ENCODE measurements around the gene OCRL. TPM values are rescaled to one million over a fixed set of nuclear protein-coding genes. Genes with fewer than 3 reads are reported as not detected.
A peak's percentile ranks its signal among the peaks of the same experiment; 100 is the strongest.

OCRL gene
- total RNA-seq (2014; rRNA removed; shearing (Covaris generic)) (14.5 and 16.5 TPM in 2 replicates), polyA plus RNA-seq (2016; fragmentation: Nextera tagmentation; extraction: Ambion mirVana) (3.9 and 4.2 TPM in 2 replicates)
- long read RNA-seq, partial matches to known transcripts, result 0 of 1 reads
- long read RNA-seq, other reads (novel, unspliced or antisense), result 1 of 1 reads

GRCh38 chrX:129540068-129540653 is at the start of gene OCRL:
TSS of gene OCRL (plus strand) at chrX:129540259. CDS start at chrX:129540440, 181 bp downstream.
- ATAC-seq, result peak; percentile 88
- Histone ChIP-seq H3K27ac (ENCODE audit: low read depth) (no peak within 1 kb of the TSS), H4K20me1 (replicated peaks; ENCODE audit: insufficient read depth) (no peaks in the 10 kb centered on the region), H3K27me3 (ENCODE audit: insufficient read depth) (no peaks in the 10 kb centered on the region), H3K9me2 (ENCODE audit: insufficient read depth) (no peaks in the 10 kb centered on the region), H3K36me3 (ENCODE audit: insufficient read depth) (no peaks in the 10 kb centered on the region), H3K4me3 (peak within 1 kb of the TSS; percentile 67), H3K4me1 (ENCODE audit: insufficient read depth) (peaks cover 4% of the 10 kb centered on the region; the same call in 1 of the 2 replicates), H3F3A (replicated peaks; ENCODE audit: low read depth) (no peaks in the 10 kb centered on the region), H3K79me2 (replicated peaks; ENCODE audit: insufficient read depth) (peaks cover 7% of the 10 kb centered on the region; the same call in 1 of the 2 replicates), H3K4me2 (peak within 1 kb of the TSS; percentile 76), H2AFZ (0 out of 2 replicates have a peak within 1 kb of the TSS, but pooled peaks have one; percentile 66)
- Mint-ChIP-seq H3K27me3 (ENCODE audit: insufficient read depth, low read depth, poor library complexity) (peaks cover 3% of the 10 kb centered on the region), H3K27ac (no peak within 1 kb of the TSS), H3K9me3 (no peaks in the 10 kb centered on the region), H3K4me1 (peaks cover 9% of the 10 kb centered on the region; the same call in 2 of the 3 replicates), H3K4me3 (peak within 1 kb of the TSS; percentile 76), H3K36me3 (ENCODE audit: low read depth) (no peaks in the 10 kb centered on the region)
- DNase-seq (ENCODE audit: low spot score), result peak; percentile 71
- no peak for TF ChIP-seq ZNF331 (CRISPR knock-in tag; IDR thresholded peaks at IDR 0.05; ENCODE audit: low read depth)
- peak; percentile 49 for TF ChIP-seq POLR2AphosphoS5 (IDR thresholded peaks at IDR 0.05; ENCODE audit: low read depth)
- peak; percentile 39 to 53; a peak in 3 of 4 replicates for TF ChIP-seq CTCF (conservative IDR thresholded peaks at IDR 0.05; ENCODE audit: low read depth in 2 of 2)

- no peaks in the 10 kb centered on the region for H3K79me2 ChIP-seq (replicated peaks; ENCODE audit: insufficient read depth)
- H3K27ac Mint-ChIP-seq, result no peak overlapping the region
Observed at GRCh38 chrX:129490330-129490729, 49.7 kb upstream of the OCRL start.

More at GRCh38 chrX:129490330-129490729, 49.7 kb upstream of the OCRL start:
- Mint-ChIP-seq H3K9me3 (no peaks in the 10 kb centered on the region), H3K4me3 (no peak overlapping the region), H3K27me3 (ENCODE audit: insufficient read depth, low read depth, poor library complexity) (no peaks in the 10 kb centered on the region), H3K4me1 (no peaks in the 10 kb centered on the region), H3K36me3 (ENCODE audit: low read depth) (peaks cover 51% of the 10 kb centered on the region)
- Histone ChIP-seq H3K4me1 (ENCODE audit: insufficient read depth) (no peaks in the 10 kb centered on the region), H3F3A (replicated peaks; ENCODE audit: low read depth) (no peaks in the 10 kb centered on the region), H3K36me3 (ENCODE audit: insufficient read depth) (peaks cover 3% of the 10 kb centered on the region), H3K4me2 (no peak overlapping the region), H2AFZ (no peak overlapping the region), H4K20me1 (replicated peaks; ENCODE audit: insufficient read depth) (no peaks in the 10 kb centered on the region), H3K4me3 (no peak overlapping the region), H3K27ac (ENCODE audit: low read depth) (no peak overlapping the region), H3K9me2 (ENCODE audit: insufficient read depth) (no peaks in the 10 kb centered on the region), H3K27me3 (ENCODE audit: insufficient read depth) (no peaks in the 10 kb centered on the region)
- DNase-seq (ENCODE audit: low spot score), result no peak
- no peak for ATAC-seq
- TF ChIP-seq EZH2 (IDR thresholded peaks at IDR 0.05; ENCODE audit: low read depth, unreplicated experiment) (no peak), CTCF (conservative IDR thresholded peaks at IDR 0.05; ENCODE audit: low read depth in 2 of 2) (no peak), CREB1 (CRISPR knock-in tag; IDR thresholded peaks at IDR 0.05; ENCODE audit: low read depth) (no peak), ZNF114 (CRISPR knock-in tag; IDR thresholded peaks at IDR 0.05) (no peak)
